Measurements from ENCODE around the gene MAPK12.

MAPK12 gene

GRCh38 chr22:50228366-50228765 lies 33.1 kb downstream of the MAPK12 start:
- no peak for DNase-seq (ENCODE audit: low read depth)
- TF ChIP-seq CTCF (IDR thresholded peaks at IDR 0.05; ENCODE audit: control insufficient read depth, insufficient read depth, low read depth, low read length, missing control alignments): no peak
- H3K4me3 ChIP-seq (ENCODE audit: control insufficient read depth, low read depth, low read length): no peak overlapping the region

DNA sequence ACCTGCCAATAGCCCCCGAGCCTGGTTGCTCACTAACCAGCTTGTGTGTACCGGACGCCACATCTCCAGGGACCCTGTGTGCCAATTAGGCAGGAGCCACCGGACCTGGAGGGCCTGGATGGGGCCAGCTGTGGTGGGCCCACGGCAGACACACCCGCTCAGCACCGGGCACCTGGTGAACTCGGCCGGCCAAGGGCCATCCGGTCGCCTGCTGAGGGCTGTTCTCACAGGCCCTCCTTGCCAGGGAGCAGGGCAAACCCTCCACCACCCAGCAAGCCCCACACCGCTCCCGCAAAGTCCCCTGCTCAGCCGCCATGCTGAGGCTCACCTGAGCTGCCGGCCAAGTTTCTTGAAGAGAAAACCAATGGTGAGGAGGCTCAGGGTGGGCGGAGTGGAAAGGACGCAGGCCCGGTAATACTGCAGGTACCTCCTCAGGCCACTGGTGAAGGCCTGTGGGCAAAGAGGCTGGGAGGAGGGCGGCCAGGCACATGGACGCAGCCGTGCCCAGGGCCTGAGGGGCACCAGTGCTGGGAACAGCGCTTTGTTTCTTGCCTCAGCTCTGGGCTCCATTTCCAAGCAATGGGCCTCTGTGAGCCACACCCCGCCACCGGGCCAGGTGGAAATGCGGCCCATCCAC lies 33.8 kb downstream of the MAPK12 start:
- no peak overlapping the region for H3K4me3 ChIP-seq (ENCODE audit: control insufficient read depth, low read depth, low read length)
- no peak for TF ChIP-seq CTCF (IDR thresholded peaks at IDR 0.05; ENCODE audit: control insufficient read depth, insufficient read depth, low read depth, low read length, missing control alignments)
- no peak for DNase-seq (ENCODE audit: low read depth)

DNA sequence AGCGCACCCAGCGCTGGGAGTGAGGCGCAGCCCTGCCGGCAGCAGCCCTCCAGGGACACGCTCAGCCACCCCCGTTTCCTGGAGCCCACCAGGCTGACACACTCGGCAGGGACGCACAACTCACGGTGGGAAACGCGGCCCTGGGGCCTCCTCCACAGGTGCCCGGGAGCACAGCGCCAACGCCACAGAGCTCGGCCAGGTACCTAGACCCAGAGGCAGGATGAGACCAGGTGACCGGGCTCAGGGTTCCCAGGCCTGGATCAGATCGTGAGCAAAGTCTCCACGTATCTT lies 34.7 kb downstream of the MAPK12 start:
- TF ChIP-seq CTCF (IDR thresholded peaks at IDR 0.05; ENCODE audit: control insufficient read depth, insufficient read depth, low read depth, low read length, missing control alignments): no peak
- H3K4me3 ChIP-seq (ENCODE audit: control insufficient read depth, low read depth, low read length): no peak overlapping the region
- DNase-seq (ENCODE audit: low read depth): no peak

DNA sequence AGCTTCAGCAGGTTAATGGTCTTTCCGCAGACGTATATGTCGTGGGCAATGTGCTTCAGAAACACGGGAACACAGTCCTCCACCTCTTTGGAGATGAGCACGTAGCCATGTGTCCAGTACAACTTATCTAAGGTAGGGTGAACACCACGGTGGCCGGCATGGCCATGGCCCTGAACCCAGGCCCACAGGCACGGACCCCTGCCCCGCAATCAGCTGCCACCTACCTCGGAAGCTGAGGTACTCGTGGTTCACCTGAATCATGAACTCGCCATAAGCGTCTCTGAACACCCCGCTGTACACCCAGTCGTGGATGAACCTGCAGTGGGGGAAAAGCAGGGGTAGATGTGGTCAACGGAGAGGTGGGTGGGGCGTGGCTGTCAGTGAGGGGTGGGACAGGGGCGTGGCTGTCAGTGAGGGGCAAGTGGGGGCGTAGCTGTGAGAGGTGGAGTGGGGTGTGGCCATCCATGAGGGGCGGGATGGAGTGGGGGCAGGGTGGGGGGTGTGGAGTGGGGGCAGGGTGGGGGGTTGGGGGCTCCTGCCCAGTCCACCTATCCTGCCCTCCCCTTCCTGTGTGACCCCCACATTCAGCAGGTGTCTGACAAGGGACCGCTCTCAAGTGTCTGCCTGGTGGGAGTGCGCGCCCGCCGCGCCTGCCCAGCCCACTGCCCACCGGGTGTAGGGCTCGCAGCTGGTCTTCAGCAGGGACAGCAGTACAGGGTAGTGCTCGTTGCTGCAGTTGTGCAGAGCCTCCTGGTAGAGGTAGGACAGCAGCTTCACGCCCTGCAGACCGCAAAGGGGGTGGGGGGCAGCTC lies 35.2 kb downstream of the MAPK12 start:
- DNase-seq (ENCODE audit: low read depth): no peak
- TF ChIP-seq CTCF (IDR thresholded peaks at IDR 0.05; ENCODE audit: control insufficient read depth, insufficient read depth, low read depth, low read length, missing control alignments): no peak

GRCh38 chr22:50225200-50225969 lies 36.1 kb downstream of the MAPK12 start:
- DNase-seq (ENCODE audit: low read depth): no peak
- H3K4me3 ChIP-seq (ENCODE audit: control insufficient read depth, low read depth, low read length): no peak overlapping the region
- TF ChIP-seq CTCF (IDR thresholded peaks at IDR 0.05; ENCODE audit: control insufficient read depth, insufficient read depth, low read depth, low read length, missing control alignments): no peak

More for the DNA sequence above, 35.2 kb downstream of the MAPK12 start:
- no peak overlapping the region for H3K4me3 ChIP-seq (ENCODE audit: control insufficient read depth, low read depth, low read length)

GRCh38 chr22:50224071-50224470 lies 37.4 kb downstream of the MAPK12 start:
- no peak for TF ChIP-seq CTCF (IDR thresholded peaks at IDR 0.05; ENCODE audit: control insufficient read depth, insufficient read depth, low read depth, low read length, missing control alignments)
- DNase-seq (ENCODE audit: low read depth): no peak
- H3K4me3 ChIP-seq (ENCODE audit: control insufficient read depth, low read depth, low read length): no peak overlapping the region
